Choroid plexus epithelial cell (primary cell): ENCODE data around the gene GALNT11.

ENCODE experiments used
- DNase-seq: peaks from one replicate; pipeline ENCODE4 v3.0.0-alpha.2; 2010; ENCODE audit warnings: low read depth
- H3K4me3 ChIP-seq: 2 replicates; pipeline ENCODE4 v1.5.1; 2011; ENCODE audit warnings: low read depth, mild to moderate bottlenecking, control low read depth, low read length, moderate library complexity
- CTCF ChIP-seq: conservative IDR thresholded peaks from 2 replicates; pipeline ENCODE4 v1.5.1; 2011; ENCODE audit warnings: low read depth, mild to moderate bottlenecking, control low read depth, inconsistent platforms, low read length, moderate library complexity

Gene GALNT11

GRCh38 chr7:152025077-152025936 lies at the start of gene GALNT11:
GALNT11 (plus strand) TSS chr7:152025674; CDS start chr7:152094228, 68,554 bp downstream.
- peak; percentile 43 for TF ChIP-seq CTCF
- peak; percentile 80 for DNase-seq
- peak within 1 kb of the TSS; percentile 88 for H3K4me3 ChIP-seq

- DNase-seq, result no peak
- no peak for TF ChIP-seq CTCF
- H3K4me3 ChIP-seq, result no peak overlapping the region
These were observed 46.9 kb upstream of the GALNT11 start for GRCh38 chr7:151978616-151979015.

- no peak overlapping the region for H3K4me3 ChIP-seq
- TF ChIP-seq CTCF, result no peak
- DNase-seq, result no peak
These were observed 44.3 kb upstream of the GALNT11 start for GRCh38 chr7:151981223-151981622.

GRCh38 chr7:151982806-151983205 lies 42.7 kb upstream of the GALNT11 start:
- no peak for DNase-seq
- no peak for TF ChIP-seq CTCF
- no peak overlapping the region for H3K4me3 ChIP-seq

- DNase-seq, result no peak
- no peak overlapping the region for H3K4me3 ChIP-seq
- no peak for TF ChIP-seq CTCF
These were observed 40.9 kb upstream of the GALNT11 start for GRCh38 chr7:151984612-151985011.

- TF ChIP-seq CTCF, result peak; percentile 21
- peak; percentile 87 for DNase-seq
- H3K4me3 ChIP-seq, result no peak overlapping the region
These were observed 37.5 kb upstream of the GALNT11 start for GRCh38 chr7:151987748-151988529.
